HG03103 (cell line): Measurements from ENCODE around the gene FGD2.

ENCODE experiments used
- ATAC-seq: cut with Tn5 transposase; IDR thresholded peaks from one replicate; pipeline ENCODE4 v1.9.1; 2021; ENCODE audit warnings: low read depth; ENCODE audit not compliant: unreplicated experiment

FGD2 gene

DNA sequence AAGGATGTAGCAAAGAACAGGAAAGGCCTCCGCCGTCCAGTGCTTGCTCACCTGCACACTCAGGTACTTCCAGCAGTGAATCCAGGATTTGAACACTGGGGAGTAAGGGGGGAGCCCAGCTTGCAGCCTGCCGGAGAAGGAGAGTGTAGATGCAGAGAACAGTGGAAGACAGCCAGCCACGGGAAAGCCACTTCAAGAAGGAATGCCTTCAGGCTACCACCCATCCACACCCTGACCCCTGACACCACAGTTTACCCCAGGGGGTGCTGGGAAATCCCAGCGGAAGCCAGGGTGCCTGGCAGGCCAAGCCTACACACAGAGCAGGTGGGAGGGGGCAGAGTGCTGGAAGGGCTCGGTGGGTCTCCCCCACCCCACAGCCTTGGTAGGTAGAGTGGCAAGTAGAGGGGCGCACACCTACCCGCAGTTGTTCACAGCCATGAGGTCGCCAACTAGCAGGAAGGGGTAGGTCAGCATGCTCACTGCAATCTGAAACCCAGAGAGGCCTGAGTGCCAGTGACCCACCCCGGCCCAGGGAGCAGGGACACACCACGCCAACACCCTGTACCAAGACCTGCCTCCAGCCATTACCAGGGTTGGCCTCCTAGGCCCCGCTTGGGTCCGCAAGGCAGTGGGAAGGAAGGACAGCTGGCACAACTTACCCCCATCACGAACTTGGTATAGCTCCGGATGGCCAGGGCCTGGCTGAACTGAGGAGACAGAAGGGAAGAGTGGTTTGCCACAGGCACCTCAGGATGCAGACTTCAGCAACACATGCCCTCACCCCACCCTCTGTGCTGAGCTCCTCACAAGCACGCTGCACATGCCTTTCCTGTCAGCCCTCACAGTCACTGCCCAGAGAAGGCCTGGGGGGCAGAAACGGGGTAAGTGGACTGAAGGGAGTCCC, 35.2 kb upstream of the FGD2 start:
- ATAC-seq: no peak

DNA sequence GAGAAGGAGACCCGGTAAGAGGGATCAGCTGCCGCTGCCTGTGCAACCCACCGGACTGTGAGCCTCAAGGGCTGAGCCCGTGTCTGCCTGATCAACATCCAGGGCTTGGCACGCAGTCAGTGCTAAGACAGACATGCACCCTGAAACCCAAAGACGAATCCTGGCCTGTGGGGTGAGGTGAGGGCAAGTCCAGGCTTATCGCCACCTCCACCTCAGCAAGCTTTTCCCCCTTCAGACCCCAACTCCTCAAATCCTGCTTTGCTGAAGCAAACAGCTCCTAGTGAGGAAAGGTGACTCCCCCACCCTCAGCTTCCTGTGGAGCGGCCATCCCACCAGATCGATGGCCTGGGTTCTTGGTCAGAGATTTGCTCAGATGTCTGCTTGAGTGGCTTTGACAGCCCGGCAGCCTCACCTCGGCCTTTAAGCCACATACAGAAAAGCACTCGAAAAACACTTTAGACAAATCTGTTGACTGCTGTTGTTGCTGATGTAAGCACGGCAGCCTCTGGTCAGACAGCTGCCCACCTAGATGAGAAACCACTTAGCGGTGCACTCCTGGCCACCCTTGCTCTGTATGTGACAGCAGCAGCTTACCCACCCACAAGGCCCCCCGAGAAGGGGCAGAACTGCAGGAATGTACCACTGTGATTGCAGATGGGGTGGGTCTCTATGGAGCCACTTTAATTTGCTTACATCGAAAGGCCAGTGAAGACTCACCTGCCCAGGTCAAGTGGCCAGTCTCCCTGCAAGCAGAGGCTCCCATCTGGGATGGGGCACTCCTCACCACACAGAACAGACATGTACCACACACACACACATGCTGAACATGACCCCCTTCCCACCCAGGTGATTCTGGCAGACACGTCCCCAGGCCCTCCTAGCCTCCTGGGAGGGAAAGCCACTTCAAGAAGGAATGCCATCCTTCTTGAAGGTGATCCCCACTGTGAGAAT, 34.3 kb upstream of the FGD2 start:
- ATAC-seq: no peak

DNA sequence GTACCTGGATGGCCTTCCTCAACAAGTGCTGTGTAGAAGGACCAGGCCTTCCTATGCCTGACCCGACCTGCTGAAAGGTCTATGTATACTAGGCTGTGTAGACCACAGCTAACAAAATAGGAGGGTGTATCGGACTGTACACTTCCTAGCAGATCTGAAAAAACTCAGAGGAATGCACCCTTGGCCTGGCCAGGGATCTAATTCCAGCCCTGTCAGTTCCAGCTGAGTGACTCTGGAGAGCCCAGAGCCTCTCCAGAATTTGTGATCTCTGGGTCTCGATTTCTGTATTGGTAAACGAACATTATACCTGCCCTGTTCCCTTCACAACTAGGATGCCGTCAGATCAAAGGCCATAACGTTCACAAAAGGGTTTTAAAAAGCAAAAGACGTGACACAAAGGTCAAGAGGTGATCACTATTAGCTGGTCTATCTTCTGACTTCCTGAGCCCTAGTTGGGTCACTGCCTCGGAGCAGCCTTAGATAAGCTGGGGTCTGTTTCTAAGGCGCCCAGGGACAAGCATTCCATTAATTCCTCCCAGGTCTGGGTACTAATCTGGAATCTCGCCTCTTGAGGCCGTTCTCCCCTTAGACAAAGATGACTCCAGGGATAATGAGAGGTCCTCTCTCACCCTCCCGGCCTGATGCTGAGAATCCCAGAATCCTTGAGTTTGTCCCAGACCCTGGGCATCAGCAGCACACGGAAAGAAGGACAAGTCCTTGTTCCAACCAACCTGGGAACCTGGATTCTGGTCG, 33.4 kb upstream of the FGD2 start:
- no peak for ATAC-seq

DNA sequence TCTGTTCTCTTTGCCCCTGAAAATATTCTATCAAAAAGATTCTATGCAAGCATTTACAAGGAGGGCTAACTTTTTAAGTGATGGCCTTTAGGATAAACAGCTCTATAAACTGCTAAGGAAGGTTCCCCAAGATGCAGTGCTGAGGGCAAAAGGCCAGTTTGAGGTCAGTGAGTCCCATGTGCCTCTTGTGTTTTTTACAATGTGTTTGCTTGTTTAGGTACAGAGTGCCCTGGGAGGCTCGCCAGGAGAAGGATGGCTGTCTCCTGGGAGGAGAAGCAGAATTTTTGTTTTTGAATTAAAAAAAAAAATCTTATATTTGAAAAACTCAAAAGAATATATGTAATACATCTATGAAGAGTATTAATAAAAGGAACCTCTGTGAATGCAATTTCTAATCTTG, 32.3 kb upstream of the FGD2 start:
- no peak for ATAC-seq

DNA sequence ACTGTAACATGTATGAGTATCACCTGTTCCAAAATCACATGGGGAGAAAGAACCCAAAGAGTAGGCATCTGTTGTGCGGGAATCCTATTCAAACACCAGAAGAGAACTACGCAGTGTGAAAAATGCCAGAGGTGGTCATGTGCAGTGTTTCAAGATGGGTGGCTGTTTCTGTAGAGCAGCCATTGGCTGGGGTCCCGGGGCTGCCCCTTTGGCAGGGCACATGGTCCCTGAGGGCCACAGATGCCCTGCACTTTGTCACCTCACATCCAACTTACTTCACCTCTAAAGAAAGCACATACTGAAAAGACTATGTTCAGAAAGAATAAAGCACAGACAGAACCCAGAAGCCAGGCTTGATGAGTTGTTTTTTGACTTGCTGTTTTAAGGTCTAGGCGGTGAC, 31.8 kb upstream of the FGD2 start:
- ATAC-seq: no peak

DNA sequence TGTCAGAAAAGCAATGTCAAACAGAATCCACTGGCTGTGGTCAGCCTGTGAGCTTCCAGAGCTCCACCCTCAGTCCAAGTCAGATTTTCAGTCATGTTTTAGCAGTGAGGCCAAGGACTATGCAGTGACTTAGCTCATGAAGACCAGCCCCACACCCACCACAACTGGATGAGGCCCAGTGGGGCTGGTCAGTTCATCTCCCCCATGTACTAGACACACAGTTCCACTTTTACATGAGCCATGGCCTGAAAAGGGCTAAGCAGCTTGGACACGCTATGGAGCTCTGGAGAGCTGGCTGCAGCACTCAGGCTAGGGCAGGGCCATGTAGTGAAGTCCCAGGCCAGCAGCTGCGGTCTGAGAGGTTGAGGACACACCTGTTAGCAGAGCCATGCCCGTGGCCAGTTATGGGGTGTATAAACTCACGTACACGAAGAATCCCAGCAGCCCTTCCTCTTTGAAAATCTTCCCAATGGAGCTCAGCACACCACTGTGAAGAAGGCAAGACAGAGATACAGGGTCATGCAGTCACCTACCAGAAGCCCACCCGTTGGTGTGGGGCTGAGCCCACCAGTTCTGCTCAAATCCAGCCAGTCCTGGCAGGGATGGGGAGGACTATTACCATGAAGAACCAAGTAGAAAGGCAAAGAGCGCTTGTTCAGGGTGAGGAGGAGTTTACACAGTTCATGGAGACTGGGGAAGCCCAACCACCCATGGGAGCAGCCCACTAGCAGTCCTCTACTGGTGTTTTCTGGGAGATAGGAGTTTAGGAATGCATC, 30.0 kb upstream of the FGD2 start:
- no peak for ATAC-seq

DNA sequence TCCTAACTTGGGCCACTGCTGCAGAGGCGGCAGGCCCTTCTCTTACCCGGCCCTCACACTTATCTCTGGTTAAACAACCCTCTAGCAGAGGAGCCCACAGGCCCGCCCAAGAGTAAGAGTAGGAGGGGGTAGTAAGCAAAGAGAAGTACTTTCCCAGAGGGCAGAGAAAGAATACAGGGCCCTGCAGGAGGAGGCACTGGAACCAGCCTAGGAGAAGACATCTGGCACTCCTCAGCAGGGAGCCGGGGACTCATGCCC, 29.5 kb upstream of the FGD2 start:
- no peak for ATAC-seq

DNA sequence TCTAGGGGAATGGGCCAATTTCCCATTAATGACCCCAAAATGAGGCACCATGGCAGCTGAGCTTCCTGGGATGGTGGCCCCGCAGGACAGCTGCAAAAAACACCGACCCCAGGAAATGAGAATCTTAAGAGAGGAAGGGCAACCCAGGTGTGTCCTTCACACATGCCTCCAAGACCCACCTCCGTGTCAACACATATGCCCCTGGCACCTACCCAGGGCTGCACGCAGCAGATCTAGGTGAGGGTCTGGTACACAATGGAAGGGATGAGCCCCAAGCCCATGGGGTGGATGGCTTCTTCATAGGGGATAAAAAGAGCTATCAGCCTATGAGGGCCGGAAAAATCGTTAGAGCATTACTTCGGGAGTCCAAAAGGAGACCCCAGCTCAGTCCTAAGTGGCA, 28.9 kb upstream of the FGD2 start:
- no peak for ATAC-seq

GRCh38 chr6:36976931-36977330, 28.5 kb upstream of the FGD2 start:
- ATAC-seq: no peak

GRCh38 chr6:36977470-36977941, 27.9 kb upstream of the FGD2 start:
- ATAC-seq: no peak

DNA sequence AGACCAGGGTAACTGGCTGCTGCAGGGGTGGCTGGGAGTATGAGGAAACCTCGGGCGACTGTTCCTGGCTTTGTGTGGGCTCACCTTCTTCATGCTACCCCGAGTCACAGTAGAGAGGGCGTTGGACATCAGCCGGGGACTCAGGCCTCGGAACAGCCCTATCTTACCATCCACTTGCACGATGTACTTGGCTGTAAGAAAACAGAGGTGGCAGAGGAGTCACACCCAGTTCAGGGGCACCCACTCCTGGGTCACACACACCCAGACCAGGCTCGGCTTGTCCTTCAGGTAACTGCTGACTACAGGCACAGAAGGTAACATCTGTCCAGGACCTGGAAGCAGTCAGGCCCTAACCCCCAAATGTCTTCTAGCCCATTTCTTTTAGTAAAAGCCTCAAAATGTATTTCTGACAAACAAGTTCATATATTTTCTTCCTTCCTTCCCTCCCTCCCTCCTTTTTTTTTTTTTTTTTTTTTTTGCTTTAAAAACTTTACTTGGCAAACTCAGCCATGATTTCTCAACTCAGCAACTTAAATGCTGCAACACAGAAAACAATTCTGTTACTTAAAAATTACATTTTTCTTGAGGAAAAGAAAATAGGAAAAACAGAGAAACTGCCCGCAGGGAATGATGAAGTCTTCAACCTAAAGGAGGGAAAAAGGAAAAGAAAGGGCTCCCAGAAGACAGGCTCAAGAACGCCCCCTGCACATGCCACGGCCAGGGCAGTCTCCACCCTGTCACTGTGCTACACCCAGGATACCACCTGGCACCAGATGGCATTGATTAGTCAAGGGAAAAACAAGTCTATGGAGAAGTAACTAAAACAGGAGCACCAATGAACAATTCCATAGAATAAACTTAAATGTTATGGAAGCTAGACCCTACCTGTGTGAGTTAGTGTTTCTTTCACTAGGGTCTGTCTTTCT, 26.8 kb upstream of the FGD2 start:
- ATAC-seq: no peak

GRCh38 chr6:36979347-36979742, 26.1 kb upstream of the FGD2 start:
- no peak for ATAC-seq

DNA sequence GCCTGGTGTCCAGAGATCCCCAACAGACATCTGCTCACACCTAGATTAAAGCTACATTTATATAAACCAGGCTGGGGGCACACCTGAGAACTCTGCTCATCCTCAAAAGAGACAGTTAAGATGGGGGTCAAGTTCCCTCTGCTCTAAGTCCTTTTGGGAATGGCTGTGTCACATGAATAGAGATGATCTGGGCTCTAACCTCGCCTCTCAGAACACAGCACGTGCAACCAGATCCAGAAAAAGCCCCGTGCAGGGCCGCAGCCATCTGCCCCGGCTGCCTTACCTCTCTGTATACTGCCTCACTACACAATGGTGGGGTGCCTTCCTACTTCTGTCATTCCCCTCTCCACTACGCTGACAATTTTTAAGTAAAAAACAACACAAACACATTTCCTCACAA, 25.3 kb upstream of the FGD2 start:
- ATAC-seq: no peak

DNA sequence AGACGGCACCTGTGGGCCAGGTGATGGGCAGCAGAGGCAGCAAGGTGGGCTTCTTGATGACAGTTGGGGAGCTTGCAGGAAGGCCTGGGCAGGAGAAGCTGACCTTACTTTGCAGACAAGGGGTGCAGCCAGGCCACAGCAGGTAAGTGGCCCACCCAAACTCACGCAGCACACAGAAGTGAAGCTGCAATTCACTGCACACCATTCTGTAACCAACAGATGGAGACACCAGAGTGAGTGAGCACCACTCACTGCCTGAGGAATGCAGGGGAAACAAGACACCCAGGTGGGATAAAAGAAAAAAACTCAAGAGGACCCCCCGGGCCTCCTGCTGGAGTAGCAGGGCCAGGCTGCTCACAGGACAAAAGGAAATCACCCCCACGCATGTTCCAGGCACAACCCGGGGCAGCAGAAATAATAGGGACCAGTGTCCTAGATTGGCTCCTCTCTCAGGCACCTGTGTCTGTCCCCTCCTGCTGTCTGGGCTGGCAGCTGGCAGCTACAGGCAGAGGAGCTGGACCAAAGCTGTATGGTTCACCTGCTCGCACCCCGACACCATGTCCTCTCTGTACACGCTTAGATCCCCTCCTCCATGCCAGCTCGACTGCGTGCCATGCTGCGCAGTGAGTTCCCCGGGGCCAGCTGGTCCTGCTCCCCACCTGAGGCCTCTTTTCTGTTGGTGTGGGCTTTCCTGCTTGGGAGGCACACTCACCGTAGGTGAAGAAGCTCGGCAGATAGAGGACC, 24.4 kb upstream of the FGD2 start:
- ATAC-seq: no peak

DNA sequence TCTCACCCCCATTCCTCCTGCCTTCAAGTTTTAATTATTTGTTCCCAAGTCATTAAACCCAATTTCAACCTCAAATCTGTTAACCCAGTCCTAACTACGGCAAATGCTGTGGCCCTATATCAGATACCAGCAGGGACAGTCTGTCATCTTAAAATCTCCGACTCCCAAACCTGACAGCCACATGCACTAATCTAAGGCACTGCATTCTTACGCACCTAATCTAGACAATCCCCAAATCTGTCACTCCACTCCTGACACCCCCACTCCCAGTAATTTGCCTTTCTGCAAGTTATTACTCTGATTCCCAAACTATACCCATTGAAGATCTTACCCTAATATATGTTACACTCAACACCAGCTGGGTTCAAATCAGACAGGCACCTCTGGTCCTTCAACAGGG, 21.9 kb upstream of the FGD2 start:
- no peak for ATAC-seq

- ATAC-seq: no peak
Observed at GRCh38 chr6:36984581-36985416, 20.7 kb upstream of the FGD2 start.

GRCh38 chr6:36985417-36985807, 20.0 kb upstream of the FGD2 start:
- no peak for ATAC-seq
